Pons (tissue), 1 donor: ENCODE measurements around the gene GFOD1.
"Not testable (repeated sequence)": the region's sequence is repeated elsewhere in the genome, so short reads cannot be mapped to it uniquely, and the experiment has no call there.

Experiments
- DNase-seq: peaks from one replicate; pipeline ENCODE4 v3.0.0-alpha.2; 2016; ENCODE audit warnings: low spot score

Gene GFOD1

GRCh38 chr6:13441778-13442177, 45.6 kb downstream of the GFOD1 start:
- DNase-seq, result no peak

- no peak for DNase-seq
Observed at GRCh38 chr6:13439644-13440043, 47.8 kb downstream of the GFOD1 start.

- no peak for DNase-seq
Observed at GRCh38 chr6:13438126-13438525, 49.3 kb downstream of the GFOD1 start.

- no peak for DNase-seq
Observed at GRCh38 chr6:13437218-13437996, 50.0 kb downstream of the GFOD1 start.

- DNase-seq, result no peak
Observed at GRCh38 chr6:13436399-13437217, 50.8 kb downstream of the GFOD1 start.

GRCh38 chr6:13435477-13436246, 51.7 kb downstream of the GFOD1 start:
- DNase-seq, result no peak

GRCh38 chr6:13434777-13435176, 52.6 kb downstream of the GFOD1 start:
- DNase-seq, result no peak

GRCh38 chr6:13434135-13434775, 53.1 kb downstream of the GFOD1 start:
- DNase-seq, result not testable (repeated sequence)

- DNase-seq, result no peak
Observed at GRCh38 chr6:13433709-13434121, 53.7 kb downstream of the GFOD1 start.

- DNase-seq, result no peak
Observed at GRCh38 chr6:13432526-13433184, 54.7 kb downstream of the GFOD1 start.

- no peak for DNase-seq
Observed at GRCh38 chr6:13431861-13432465, 55.4 kb downstream of the GFOD1 start.

GRCh38 chr6:13431059-13431656, 56.2 kb downstream of the GFOD1 start:
- DNase-seq, result no peak

- no peak for DNase-seq
Observed at GRCh38 chr6:13429406-13429753, 58.0 kb downstream of the GFOD1 start.

- no peak for DNase-seq
Observed at GRCh38 chr6:13428583-13429405, 58.6 kb downstream of the GFOD1 start.

GRCh38 chr6:13427801-13428582, 59.4 kb downstream of the GFOD1 start:
- no peak for DNase-seq

GRCh38 chr6:13427316-13427715, 60.1 kb downstream of the GFOD1 start:
- no peak for DNase-seq

GRCh38 chr6:13425943-13426931, 61.2 kb downstream of the GFOD1 start:
- DNase-seq, result no peak
